GM12865 (cell line): ENCODE data around the gene EGFLAM.

Source experiments
- DNase-seq: peaks from one replicate; pipeline ENCODE4 v3.0.0; 2010; ENCODE audit warnings: low read depth
- H3K4me3 ChIP-seq: 2 replicates; pipeline ENCODE4 v1.5.1; 2011; ENCODE audit warnings: mild to moderate bottlenecking, low read depth, low read length, control low read depth
- CTCF ChIP-seq: IDR thresholded peaks from 2 replicates; pipeline ENCODE4 v1.5.1; 2011; ENCODE audit warnings: low read length, control low read depth, low read depth, inconsistent platforms; ENCODE audit not compliant: insufficient read depth; ENCODE audit errors: missing control alignments

EGFLAM gene

GRCh38 chr5:38369692-38370091 lies 111.3 kb downstream of the EGFLAM start:
- DNase-seq: no peak
- no peak for TF ChIP-seq CTCF
- H3K4me3 ChIP-seq: no peak overlapping the region

- TF ChIP-seq CTCF: no peak
- no peak overlapping the region for H3K4me3 ChIP-seq
- DNase-seq: no peak
Observed at GRCh38 chr5:38370358-38371100, 112.2 kb downstream of the EGFLAM start.

GRCh38 chr5:38371596-38371995 lies 113.2 kb downstream of the EGFLAM start:
- no peak overlapping the region for H3K4me3 ChIP-seq
- no peak for DNase-seq
- no peak for TF ChIP-seq CTCF

- no peak for TF ChIP-seq CTCF
- no peak for DNase-seq
- H3K4me3 ChIP-seq: no peak overlapping the region
Observed at GRCh38 chr5:38373743-38374142, 115.4 kb downstream of the EGFLAM start.

- H3K4me3 ChIP-seq: no peak overlapping the region
- DNase-seq: no peak
- no peak for TF ChIP-seq CTCF
Observed at GRCh38 chr5:38375423-38375822, 117.1 kb downstream of the EGFLAM start.

- H3K4me3 ChIP-seq: no peak overlapping the region
- DNase-seq: no peak
- TF ChIP-seq CTCF: no peak
Observed at GRCh38 chr5:38376404-38376803, 118.0 kb downstream of the EGFLAM start.

- TF ChIP-seq CTCF: no peak
- no peak overlapping the region for H3K4me3 ChIP-seq
- no peak for DNase-seq
Observed at GRCh38 chr5:38378579-38378978, 120.2 kb downstream of the EGFLAM start.
